Measurements from ENCODE around the gene ANXA11.
"Not testable (repeated sequence)": the region's sequence is repeated elsewhere in the genome, so short reads cannot be mapped to it uniquely, and the experiment has no call there.

GRCh38 chr10:80133687-80134086 is 71.7 kb downstream of the ANXA11 start:
- TF ChIP-seq, protein P1, sequence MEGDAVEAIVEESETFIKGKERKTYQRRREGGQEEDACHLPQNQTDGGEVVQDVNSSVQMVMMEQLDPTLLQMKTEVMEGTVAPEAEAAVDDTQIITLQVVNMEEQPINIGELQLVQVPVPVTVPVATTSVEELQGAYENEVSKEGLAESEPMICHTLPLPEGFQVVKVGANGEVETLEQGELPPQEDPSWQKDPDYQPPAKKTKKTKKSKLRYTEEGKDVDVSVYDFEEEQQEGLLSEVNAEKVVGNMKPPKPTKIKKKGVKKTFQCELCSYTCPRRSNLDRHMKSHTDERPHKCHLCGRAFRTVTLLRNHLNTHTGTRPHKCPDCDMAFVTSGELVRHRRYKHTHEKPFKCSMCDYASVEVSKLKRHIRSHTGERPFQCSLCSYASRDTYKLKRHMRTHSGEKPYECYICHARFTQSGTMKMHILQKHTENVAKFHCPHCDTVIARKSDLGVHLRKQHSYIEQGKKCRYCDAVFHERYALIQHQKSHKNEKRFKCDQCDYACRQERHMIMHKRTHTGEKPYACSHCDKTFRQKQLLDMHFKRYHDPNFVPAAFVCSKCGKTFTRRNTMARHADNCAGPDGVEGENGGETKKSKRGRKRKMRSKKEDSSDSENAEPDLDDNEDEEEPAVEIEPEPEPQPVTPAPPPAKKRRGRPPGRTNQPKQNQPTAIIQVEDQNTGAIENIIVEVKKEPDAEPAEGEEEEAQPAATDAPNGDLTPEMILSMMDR (conservative IDR thresholded peaks at IDR 0.05; ENCODE audit: low read depth in 2 of 2), result not testable (repeated sequence)
- TF ChIP-seq EZH2phosphoT487 (IDR thresholded peaks at IDR 0.05; ENCODE audit: unreplicated experiment); POLR2AphosphoS5 (IDR thresholded peaks at IDR 0.05; ENCODE audit: low read depth); REST (IDR thresholded peaks at IDR 0.05; ENCODE audit: unreplicated experiment); ZNF331 (CRISPR knock-in tag; IDR thresholded peaks at IDR 0.05; ENCODE audit: low read depth); STAT1 (IDR thresholded peaks at IDR 0.05; ENCODE audit: unreplicated experiment); EZH2 (IDR thresholded peaks at IDR 0.05; ENCODE audit: low read depth, unreplicated experiment); CREB1 (CRISPR knock-in tag; IDR thresholded peaks at IDR 0.05; ENCODE audit: low read depth); NANOG (IDR thresholded peaks at IDR 0.05; ENCODE audit: borderline replicate concordance); ZNF114 (CRISPR knock-in tag; IDR thresholded peaks at IDR 0.05): not testable (repeated sequence)
- TF ChIP-seq, protein P2, sequence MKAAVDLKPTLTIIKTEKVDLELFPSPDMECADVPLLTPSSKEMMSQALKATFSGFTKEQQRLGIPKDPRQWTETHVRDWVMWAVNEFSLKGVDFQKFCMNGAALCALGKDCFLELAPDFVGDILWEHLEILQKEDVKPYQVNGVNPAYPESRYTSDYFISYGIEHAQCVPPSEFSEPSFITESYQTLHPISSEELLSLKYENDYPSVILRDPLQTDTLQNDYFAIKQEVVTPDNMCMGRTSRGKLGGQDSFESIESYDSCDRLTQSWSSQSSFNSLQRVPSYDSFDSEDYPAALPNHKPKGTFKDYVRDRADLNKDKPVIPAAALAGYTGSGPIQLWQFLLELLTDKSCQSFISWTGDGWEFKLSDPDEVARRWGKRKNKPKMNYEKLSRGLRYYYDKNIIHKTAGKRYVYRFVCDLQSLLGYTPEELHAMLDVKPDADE (IDR thresholded peaks at IDR 0.05), result not testable (repeated sequence)
- TF ChIP-seq, protein P3, sequence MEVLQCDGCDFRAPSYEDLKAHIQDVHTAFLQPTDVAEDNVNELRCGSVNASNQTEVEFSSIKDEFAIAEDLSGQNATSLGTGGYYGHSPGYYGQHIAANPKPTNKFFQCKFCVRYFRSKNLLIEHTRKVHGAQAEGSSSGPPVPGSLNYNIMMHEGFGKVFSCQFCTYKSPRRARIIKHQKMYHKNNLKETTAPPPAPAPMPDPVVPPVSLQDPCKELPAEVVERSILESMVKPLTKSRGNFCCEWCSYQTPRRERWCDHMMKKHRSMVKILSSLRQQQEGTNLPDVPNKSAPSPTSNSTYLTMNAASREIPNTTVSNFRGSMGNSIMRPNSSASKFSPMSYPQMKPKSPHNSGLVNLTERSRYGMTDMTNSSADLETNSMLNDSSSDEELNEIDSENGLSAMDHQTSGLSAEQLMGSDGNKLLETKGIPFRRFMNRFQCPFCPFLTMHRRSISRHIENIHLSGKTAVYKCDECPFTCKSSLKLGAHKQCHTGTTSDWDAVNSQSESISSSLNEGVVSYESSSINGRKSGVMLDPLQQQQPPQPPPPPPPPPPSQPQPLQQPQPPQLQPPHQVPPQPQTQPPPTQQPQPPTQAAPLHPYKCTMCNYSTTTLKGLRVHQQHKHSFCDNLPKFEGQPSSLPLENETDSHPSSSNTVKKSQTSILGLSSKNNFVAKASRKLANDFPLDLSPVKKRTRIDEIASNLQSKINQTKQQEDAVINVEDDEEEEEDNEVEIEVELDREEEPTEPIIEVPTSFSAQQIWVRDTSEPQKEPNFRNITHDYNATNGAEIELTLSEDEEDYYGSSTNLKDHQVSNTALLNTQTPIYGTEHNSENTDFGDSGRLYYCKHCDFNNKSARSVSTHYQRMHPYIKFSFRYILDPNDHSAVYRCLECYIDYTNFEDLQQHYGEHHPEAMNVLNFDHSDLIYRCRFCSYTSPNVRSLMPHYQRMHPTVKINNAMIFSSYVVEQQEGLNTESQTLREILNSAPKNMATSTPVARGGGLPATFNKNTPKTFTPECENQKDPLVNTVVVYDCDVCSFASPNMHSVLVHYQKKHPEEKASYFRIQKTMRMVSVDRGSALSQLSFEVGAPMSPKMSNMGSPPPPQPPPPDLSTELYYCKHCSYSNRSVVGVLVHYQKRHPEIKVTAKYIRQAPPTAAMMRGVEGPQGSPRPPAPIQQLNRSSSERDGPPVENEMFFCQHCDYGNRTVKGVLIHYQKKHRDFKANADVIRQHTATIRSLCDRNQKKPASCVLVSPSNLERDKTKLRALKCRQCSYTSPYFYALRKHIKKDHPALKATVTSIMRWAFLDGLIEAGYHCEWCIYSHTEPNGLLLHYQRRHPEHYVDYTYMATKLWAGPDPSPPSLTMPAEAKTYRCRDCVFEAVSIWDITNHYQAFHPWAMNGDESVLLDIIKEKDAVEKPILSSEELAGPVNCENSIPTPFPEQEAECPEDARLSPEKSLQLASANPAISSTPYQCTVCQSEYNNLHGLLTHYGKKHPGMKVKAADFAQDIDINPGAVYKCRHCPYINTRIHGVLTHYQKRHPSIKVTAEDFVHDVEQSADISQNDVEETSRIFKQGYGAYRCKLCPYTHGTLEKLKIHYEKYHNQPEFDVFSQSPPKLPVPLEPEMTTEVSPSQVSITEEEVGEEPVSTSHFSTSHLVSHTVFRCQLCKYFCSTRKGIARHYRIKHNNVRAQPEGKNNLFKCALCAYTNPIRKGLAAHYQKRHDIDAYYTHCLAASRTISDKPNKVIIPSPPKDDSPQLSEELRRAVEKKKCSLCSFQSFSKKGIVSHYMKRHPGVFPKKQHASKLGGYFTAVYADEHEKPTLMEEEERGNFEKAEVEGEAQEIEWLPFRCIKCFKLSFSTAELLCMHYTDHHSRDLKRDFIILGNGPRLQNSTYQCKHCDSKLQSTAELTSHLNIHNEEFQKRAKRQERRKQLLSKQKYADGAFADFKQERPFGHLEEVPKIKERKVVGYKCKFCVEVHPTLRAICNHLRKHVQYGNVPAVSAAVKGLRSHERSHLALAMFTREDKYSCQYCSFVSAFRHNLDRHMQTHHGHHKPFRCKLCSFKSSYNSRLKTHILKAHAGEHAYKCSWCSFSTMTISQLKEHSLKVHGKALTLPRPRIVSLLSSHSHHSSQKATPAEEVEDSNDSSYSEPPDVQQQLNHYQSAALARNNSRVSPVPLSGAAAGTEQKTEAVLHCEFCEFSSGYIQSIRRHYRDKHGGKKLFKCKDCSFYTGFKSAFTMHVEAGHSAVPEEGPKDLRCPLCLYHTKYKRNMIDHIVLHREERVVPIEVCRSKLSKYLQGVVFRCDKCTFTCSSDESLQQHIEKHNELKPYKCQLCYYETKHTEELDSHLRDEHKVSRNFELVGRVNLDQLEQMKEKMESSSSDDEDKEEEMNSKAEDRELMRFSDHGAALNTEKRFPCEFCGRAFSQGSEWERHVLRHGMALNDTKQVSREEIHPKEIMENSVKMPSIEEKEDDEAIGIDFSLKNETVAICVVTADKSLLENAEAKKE (CRISPR knock-in tag; IDR thresholded peaks at IDR 0.05), result not testable (repeated sequence)

All from GM23338 (cell line).